DOHH2 (cell line): ENCODE measurements around the gene CRYGN.

ENCODE experiments used
- H3F3A ChIP-seq: fragments of 200-600 bp; sonication (generic), shearing (Covaris generic); 2 replicates; pipeline ENCODE4 v1.6.0; 2016; ENCODE audit warnings: antibody characterized with exemption, mild to moderate bottlenecking; ENCODE audit not compliant: control insufficient read depth, insufficient read depth
- H3K27ac ChIP-seq: fragments of 200-600 bp; sonication (generic); 2 replicates; pipeline ENCODE4 v1.5.1; 2014; ENCODE audit warnings: low read depth, mild to moderate bottlenecking, low read length, moderate library complexity
- H3K27me3 ChIP-seq: fragments of 200-600 bp; sonication (generic); 2 replicates; pipeline ENCODE4 v1.6.1; 2014; ENCODE audit warnings: mild to moderate bottlenecking, low read length, mixed read lengths; ENCODE audit not compliant: control insufficient read depth
- H3K36me3 ChIP-seq: fragments of 200-600 bp; sonication (generic); 2 replicates; pipeline ENCODE4 v1.6.1; 2014; ENCODE audit warnings: mild to moderate bottlenecking, low read length, moderate library complexity, mixed read lengths; ENCODE audit not compliant: control insufficient read depth
- H3K4me1 ChIP-seq: fragments of 200-600 bp; sonication (generic); 2 replicates; pipeline ENCODE4 v1.6.1; 2014; ENCODE audit warnings: mild to moderate bottlenecking, low read length, mixed read lengths; ENCODE audit not compliant: control insufficient read depth
- H3K4me2 ChIP-seq: fragments of 200-600 bp; sonication (generic); 2 replicates; pipeline ENCODE4 v1.6.0; 2014; ENCODE audit warnings: mild to moderate bottlenecking, low read length, moderate library complexity
- H3K4me3 ChIP-seq: fragments of 200-600 bp; sonication (generic); 2 replicates; pipeline ENCODE4 v1.5.1; 2014; ENCODE audit warnings: mild to moderate bottlenecking, low read length, mixed read lengths
- H3K79me2 ChIP-seq: fragments of 200-600 bp; sonication (generic); 2 replicates; pipeline ENCODE4 v1.6.1; 2014; ENCODE audit warnings: mild to moderate bottlenecking, low read length, mixed read lengths; ENCODE audit not compliant: control insufficient read depth
- H3K9me2 ChIP-seq: fragments of 200-600 bp; sonication (generic); replicated peaks from 2 replicates; pipeline ENCODE4 v1.6.1; 2014; ENCODE audit warnings: mild to moderate bottlenecking, low read length, mixed read lengths; ENCODE audit not compliant: control insufficient read depth
- H3K9me3 ChIP-seq: fragments of 200-600 bp; sonication (generic); 2 replicates; pipeline ENCODE4 v1.6.1; 2014; ENCODE audit warnings: antibody characterized with exemption, low read length, mixed read lengths; ENCODE audit not compliant: control insufficient read depth, insufficient read depth
- H4K20me1 ChIP-seq: fragments of 200-600 bp; sonication (generic); 2 replicates; pipeline ENCODE4 v1.6.0; 2014; ENCODE audit warnings: low read depth, mild to moderate bottlenecking, antibody characterized with exemption, low read length, moderate library complexity; ENCODE audit not compliant: control insufficient read depth, insufficient read depth
- CTCF ChIP-seq: fragments of 200-600 bp; sonication (generic); IDR thresholded peaks from one replicate; pipeline ENCODE4 v1.5.1; 2014; ENCODE audit warnings: antibody characterized with exemption, mild to moderate bottlenecking, low read depth, low read length; ENCODE audit not compliant: poor library complexity, severe bottlenecking
- EZH2phosphoT487 ChIP-seq: fragments of 200-600 bp; sonication (generic); IDR thresholded peaks from 2 replicates; pipeline ENCODE4 v1.6.1; 2017; ENCODE audit warnings: borderline replicate concordance, mild to moderate bottlenecking, antibody characterized with exemption, low read length, moderate library complexity, mixed read lengths

Gene CRYGN

GRCh38 chr7:151426441-151426903 is 13.5 kb downstream of the CRYGN start:
- TF ChIP-seq EZH2phosphoT487, result no peak
- H3K79me2 ChIP-seq, result no peaks in the 10 kb centered on the region
- H3F3A ChIP-seq, result no peaks in the 10 kb centered on the region
- peaks cover 16% of the 10 kb centered on the region for H3K4me1 ChIP-seq
- no peak overlapping the region for H3K27ac ChIP-seq
- H3K4me2 ChIP-seq, result no peak overlapping the region
- H3K9me2 ChIP-seq, result no peaks in the 10 kb centered on the region
- H3K4me3 ChIP-seq, result no peak overlapping the region
- H3K9me3 ChIP-seq, result peaks cover 5% of the 10 kb centered on the region; the same call in 1 of the 2 replicates
- H4K20me1 ChIP-seq, result no peaks in the 10 kb centered on the region
- H3K36me3 ChIP-seq, result no peaks in the 10 kb centered on the region
- peaks cover 4% of the 10 kb centered on the region; the same call in 1 of the 2 replicates for H3K27me3 ChIP-seq

GRCh38 chr7:151425670-151426440 is 14.1 kb downstream of the CRYGN start:
- Histone ChIP-seq H3K4me3 (no peak overlapping the region), H3K9me3 (peaks cover 7% of the 10 kb centered on the region; the same call in 1 of the 2 replicates), H3K27me3 (peaks cover 4% of the 10 kb centered on the region; the same call in 1 of the 2 replicates), H3K36me3 (no peaks in the 10 kb centered on the region), H3K9me2 (no peaks in the 10 kb centered on the region), H3K79me2 (no peaks in the 10 kb centered on the region), H3K4me1 (peaks cover 16% of the 10 kb centered on the region), H3K27ac (no peak overlapping the region), H3K4me2 (no peak overlapping the region), H4K20me1 (no peaks in the 10 kb centered on the region), H3F3A (no peaks in the 10 kb centered on the region)
- TF ChIP-seq CTCF (no peak), EZH2phosphoT487 (no peak)

GRCh38 chr7:151424799-151425198 is 15.1 kb downstream of the CRYGN start:
- Histone ChIP-seq H4K20me1 (no peaks in the 10 kb centered on the region), H3F3A (no peaks in the 10 kb centered on the region), H3K4me3 (no peak overlapping the region), H3K4me2 (no peak overlapping the region), H3K27me3 (peaks cover 4% of the 10 kb centered on the region; the same call in 1 of the 2 replicates), H3K27ac (no peak overlapping the region), H3K9me2 (no peaks in the 10 kb centered on the region), H3K4me1 (peaks cover 10% of the 10 kb centered on the region), H3K9me3 (peaks cover 13% of the 10 kb centered on the region), H3K79me2 (no peaks in the 10 kb centered on the region), H3K36me3 (no peaks in the 10 kb centered on the region)
- no peak for TF ChIP-seq CTCF
- no peak for TF ChIP-seq EZH2phosphoT487

- H3K4me3 ChIP-seq, result no peak overlapping the region
- H3K27ac ChIP-seq, result no peak overlapping the region
- H3K27me3 ChIP-seq, result peaks cover 4% of the 10 kb centered on the region; the same call in 1 of the 2 replicates
- H3K79me2 ChIP-seq, result no peaks in the 10 kb centered on the region
- no peaks in the 10 kb centered on the region for H3K9me2 ChIP-seq
- no peaks in the 10 kb centered on the region for H3K36me3 ChIP-seq
- H4K20me1 ChIP-seq, result no peaks in the 10 kb centered on the region
- TF ChIP-seq CTCF (no peak), EZH2phosphoT487 (no peak)
- H3K9me3 ChIP-seq, result peaks cover 17% of the 10 kb centered on the region
- H3K4me1 ChIP-seq, result peaks cover 1% of the 10 kb centered on the region; the same call in 1 of the 2 replicates
- no peaks in the 10 kb centered on the region for H3F3A ChIP-seq
- no peak overlapping the region for H3K4me2 ChIP-seq
Measured at GRCh38 chr7:151423936-151424335, 16.0 kb downstream of the CRYGN start.
